ENCODE measurements around the gene LRP1. TPM values are rescaled to one million over a fixed set of nuclear protein-coding genes. Genes with fewer than 3 reads are reported as not detected.

LRP1 gene
- total RNA-seq, 1 donor from 2014 or later, result 369 TPM

- Mint-ChIP-seq H3K27ac (ENCODE audit: unreplicated experiment) (peak overlapping the region; percentile 95), H3K4me3 (ENCODE audit: unreplicated experiment) (peak overlapping the region; percentile 96), H3K9me3 (ENCODE audit: unreplicated experiment) (no peaks in the 10 kb centered on the region), H3K4me1 (ENCODE audit: low read depth, unreplicated experiment) (peaks cover 33% of the 10 kb centered on the region), H3K27me3 (ENCODE audit: low read depth, unreplicated experiment) (no peaks in the 10 kb centered on the region), H3K36me3 (ENCODE audit: low read depth, unreplicated experiment) (no peaks in the 10 kb centered on the region)
- peaks cover 42% of the 10 kb centered on the region for H4K20me1 ChIP-seq (ENCODE audit: insufficient read depth, low read length)
- peak overlapping the region; percentile 87 for H3K9ac ChIP-seq (ENCODE audit: low read length)
- H3K27ac ChIP-seq (ENCODE audit: low read depth, low read length), result peak overlapping the region; percentile 22
- no peak for FAIRE-seq
- no peaks in the 10 kb centered on the region for H3K27me3 ChIP-seq (ENCODE audit: insufficient read depth, low read length)
- H3K4me3 ChIP-seq (ENCODE audit: insufficient read depth, low read depth, low read length), result peak overlapping the region; percentile 83
- H2AFZ ChIP-seq (ENCODE audit: low read depth, low read length), result no peak overlapping the region
- peak overlapping the region; percentile 99 for H3K4me2 ChIP-seq (ENCODE audit: low read length)
- no peaks in the 10 kb centered on the region for H3K9me3 ChIP-seq (ENCODE audit: insufficient read depth, low read depth, low read length)
- peaks cover 51% of the 10 kb centered on the region for H3K4me1 ChIP-seq (ENCODE audit: insufficient read depth, low read length)
- TF ChIP-seq EZH2 (IDR thresholded peaks at IDR 0.05; ENCODE audit: insufficient read depth, low read length), result no peak
- TF ChIP-seq, protein P1, sequence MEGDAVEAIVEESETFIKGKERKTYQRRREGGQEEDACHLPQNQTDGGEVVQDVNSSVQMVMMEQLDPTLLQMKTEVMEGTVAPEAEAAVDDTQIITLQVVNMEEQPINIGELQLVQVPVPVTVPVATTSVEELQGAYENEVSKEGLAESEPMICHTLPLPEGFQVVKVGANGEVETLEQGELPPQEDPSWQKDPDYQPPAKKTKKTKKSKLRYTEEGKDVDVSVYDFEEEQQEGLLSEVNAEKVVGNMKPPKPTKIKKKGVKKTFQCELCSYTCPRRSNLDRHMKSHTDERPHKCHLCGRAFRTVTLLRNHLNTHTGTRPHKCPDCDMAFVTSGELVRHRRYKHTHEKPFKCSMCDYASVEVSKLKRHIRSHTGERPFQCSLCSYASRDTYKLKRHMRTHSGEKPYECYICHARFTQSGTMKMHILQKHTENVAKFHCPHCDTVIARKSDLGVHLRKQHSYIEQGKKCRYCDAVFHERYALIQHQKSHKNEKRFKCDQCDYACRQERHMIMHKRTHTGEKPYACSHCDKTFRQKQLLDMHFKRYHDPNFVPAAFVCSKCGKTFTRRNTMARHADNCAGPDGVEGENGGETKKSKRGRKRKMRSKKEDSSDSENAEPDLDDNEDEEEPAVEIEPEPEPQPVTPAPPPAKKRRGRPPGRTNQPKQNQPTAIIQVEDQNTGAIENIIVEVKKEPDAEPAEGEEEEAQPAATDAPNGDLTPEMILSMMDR (IDR thresholded peaks at IDR 0.05; ENCODE audit: insufficient read depth, low read depth, low read length), result no peak
- H3K79me2 ChIP-seq (ENCODE audit: insufficient read depth, low read length), result peaks cover 58% of the 10 kb centered on the region
- no peak for DNase-seq (ENCODE audit: low read depth)
- H3K36me3 ChIP-seq (ENCODE audit: insufficient read depth, low read length), result no peaks in the 10 kb centered on the region
Measured at GRCh38 chr12:57129321-57129842, 1.1 kb downstream of the LRP1 start.

- no peak for FAIRE-seq
- Mint-ChIP-seq H3K27ac (ENCODE audit: unreplicated experiment) (peak overlapping the region; percentile 95), H3K4me3 (ENCODE audit: unreplicated experiment) (peak overlapping the region; percentile 96), H3K9me3 (ENCODE audit: unreplicated experiment) (no peaks in the 10 kb centered on the region), H3K4me1 (ENCODE audit: low read depth, unreplicated experiment) (peaks cover 37% of the 10 kb centered on the region), H3K36me3 (ENCODE audit: low read depth, unreplicated experiment) (no peaks in the 10 kb centered on the region), H3K27me3 (ENCODE audit: low read depth, unreplicated experiment) (no peaks in the 10 kb centered on the region)
- no peak for TF ChIP-seq EZH2 (IDR thresholded peaks at IDR 0.05; ENCODE audit: insufficient read depth, low read length)
- Histone ChIP-seq H3K27me3 (ENCODE audit: insufficient read depth, low read length) (no peaks in the 10 kb centered on the region), H3K9ac (ENCODE audit: low read length) (peak overlapping the region; percentile 87), H3K4me3 (ENCODE audit: insufficient read depth, low read depth, low read length) (peak overlapping the region; percentile 83), H2AFZ (ENCODE audit: low read depth, low read length) (no peak overlapping the region), H3K4me1 (ENCODE audit: insufficient read depth, low read length) (peaks cover 51% of the 10 kb centered on the region), H3K36me3 (ENCODE audit: insufficient read depth, low read length) (no peaks in the 10 kb centered on the region), H3K9me3 (ENCODE audit: insufficient read depth, low read depth, low read length) (no peaks in the 10 kb centered on the region), H3K4me2 (ENCODE audit: low read length) (peak overlapping the region; percentile 99), H3K27ac (ENCODE audit: low read depth, low read length) (no peak overlapping the region), H3K79me2 (ENCODE audit: insufficient read depth, low read length) (peaks cover 61% of the 10 kb centered on the region), H4K20me1 (ENCODE audit: insufficient read depth, low read length) (peaks cover 43% of the 10 kb centered on the region)
- DNase-seq (ENCODE audit: low read depth), result no peak
Measured at GRCh38 chr12:57129889-57130288, 1.6 kb downstream of the LRP1 start.

DNA sequence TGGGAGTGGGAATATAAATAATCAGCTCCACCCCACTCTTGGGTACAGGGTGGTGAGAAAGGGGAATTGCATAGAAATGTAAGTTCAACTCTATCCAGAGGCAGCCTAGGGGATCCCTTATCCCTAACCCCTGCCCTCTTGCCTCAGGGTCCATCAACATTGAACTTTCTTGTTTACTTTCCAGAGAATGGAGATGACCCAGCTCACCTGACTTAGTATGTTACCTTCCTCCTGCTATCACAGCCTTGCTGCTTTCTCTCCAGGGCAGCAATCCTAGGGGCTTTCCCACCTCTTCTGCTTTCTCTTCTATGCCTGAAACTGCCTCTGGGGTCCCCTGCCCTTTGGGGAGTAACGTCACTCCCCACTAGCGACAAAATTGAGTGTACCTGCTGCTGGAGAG lies 2.7 kb downstream of the LRP1 start:
- H3K9me3 ChIP-seq (ENCODE audit: insufficient read depth, low read depth, low read length), result no peaks in the 10 kb centered on the region
- H4K20me1 ChIP-seq (ENCODE audit: insufficient read depth, low read length), result peaks cover 53% of the 10 kb centered on the region
- Mint-ChIP-seq H3K27ac (ENCODE audit: unreplicated experiment) (no peak overlapping the region), H3K36me3 (ENCODE audit: low read depth, unreplicated experiment) (peaks cover 2% of the 10 kb centered on the region), H3K4me1 (ENCODE audit: low read depth, unreplicated experiment) (peaks cover 47% of the 10 kb centered on the region), H3K9me3 (ENCODE audit: unreplicated experiment) (no peaks in the 10 kb centered on the region), H3K27me3 (ENCODE audit: low read depth, unreplicated experiment) (no peaks in the 10 kb centered on the region), H3K4me3 (ENCODE audit: unreplicated experiment) (peak overlapping the region; percentile 96)
- no peak overlapping the region for H2AFZ ChIP-seq (ENCODE audit: low read depth, low read length)
- FAIRE-seq (no peak), DNase-seq (ENCODE audit: low read depth) (no peak)
- H3K27me3 ChIP-seq (ENCODE audit: insufficient read depth, low read length), result no peaks in the 10 kb centered on the region
- no peak overlapping the region for H3K27ac ChIP-seq (ENCODE audit: low read depth, low read length)
- peak overlapping the region; percentile 99 for H3K4me2 ChIP-seq (ENCODE audit: low read length)
- H3K36me3 ChIP-seq (ENCODE audit: insufficient read depth, low read length), result no peaks in the 10 kb centered on the region
- H3K79me2 ChIP-seq (ENCODE audit: insufficient read depth, low read length), result peaks cover 72% of the 10 kb centered on the region
- no peak for TF ChIP-seq EZH2 (IDR thresholded peaks at IDR 0.05; ENCODE audit: insufficient read depth, low read length)
- TF ChIP-seq, protein P1 (IDR thresholded peaks at IDR 0.05; ENCODE audit: insufficient read depth, low read depth, low read length), result no peak
- peaks cover 61% of the 10 kb centered on the region for H3K4me1 ChIP-seq (ENCODE audit: insufficient read depth, low read length)
- peak overlapping the region; percentile 83 for H3K4me3 ChIP-seq (ENCODE audit: insufficient read depth, low read depth, low read length)
- peak overlapping the region; percentile 87 for H3K9ac ChIP-seq (ENCODE audit: low read length)

Measured in astrocyte (in vitro differentiated cells and primary cell).